Measurements from ENCODE around the gene SRRM3.

- no peak for TF ChIP-seq CTCF (IDR thresholded peaks at IDR 0.05; ENCODE audit: low read depth, low read length)
- TF ChIP-seq, protein P1, sequence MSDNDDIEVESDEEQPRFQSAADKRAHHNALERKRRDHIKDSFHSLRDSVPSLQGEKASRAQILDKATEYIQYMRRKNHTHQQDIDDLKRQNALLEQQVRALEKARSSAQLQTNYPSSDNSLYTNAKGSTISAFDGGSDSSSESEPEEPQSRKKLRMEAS (IDR thresholded peaks at IDR 0.05; ENCODE audit: low read depth, low read length), result no peak
- TF ChIP-seq POLR2A (IDR thresholded peaks at IDR 0.05; ENCODE audit: extremely low read depth, insufficient read length), result no peak
- 0 out of 2 replicates have a peak, but pooled peaks have one; percentile 15 for TF ChIP-seq MYC (IDR thresholded peaks at IDR 0.05; ENCODE audit: low read depth, low read length)
Observed at GRCh38 chr7:76294344-76295024, 92.8 kb downstream of the SRRM3 start.

All from NB4 (cell line).